Measurements from ENCODE around the gene HIC1. TPM values are rescaled to one million over a fixed set of nuclear protein-coding genes. Genes with fewer than 3 reads are reported as not detected.

HIC1 gene
- total RNA-seq, 2 experiments from 2014 or later: 35.1 TPM

- Mint-ChIP-seq H3K27me3 (peaks cover 17% of the 10 kb centered on the region), H3K27ac (peak overlapping the region; percentile 16), H3K4me1 (ENCODE audit: low read depth) (peaks cover 29% of the 10 kb centered on the region), H3K4me3 (peak overlapping the region; percentile 69), H3K9me3 (no peaks in the 10 kb centered on the region), H3K36me3 (ENCODE audit: low read depth) (peaks cover 2% of the 10 kb centered on the region)
- CTCF ChIA-PET: interaction anchor here (1.0 kb wide), 1 partner anchor 195 kb away, joined by 4 read pairs; no protein-coding TSS in a partner anchor
- peak; percentile 88 for DNase-seq
- intact Hi-C loops (cut with micrococcal nuclease): loop anchor here (5.0 kb wide), 1 partner anchor 193 kb away; no protein-coding TSS in a partner anchor
- POLR2A ChIA-PET: interaction anchor here (0.6 to 2.1 kb wide), 4 partner anchors 49 to 232 kb away, joined by 3 to 8 read pairs (median 4); no protein-coding TSS in a partner anchor
- TF ChIP-seq CTCF (IDR thresholded peaks at IDR 0.05): no peak
- peak; percentile 38 for ATAC-seq
Measured at GRCh38 chr17:2049333-2050299, 5.3 kb upstream of the HIC1 start.

DNA sequence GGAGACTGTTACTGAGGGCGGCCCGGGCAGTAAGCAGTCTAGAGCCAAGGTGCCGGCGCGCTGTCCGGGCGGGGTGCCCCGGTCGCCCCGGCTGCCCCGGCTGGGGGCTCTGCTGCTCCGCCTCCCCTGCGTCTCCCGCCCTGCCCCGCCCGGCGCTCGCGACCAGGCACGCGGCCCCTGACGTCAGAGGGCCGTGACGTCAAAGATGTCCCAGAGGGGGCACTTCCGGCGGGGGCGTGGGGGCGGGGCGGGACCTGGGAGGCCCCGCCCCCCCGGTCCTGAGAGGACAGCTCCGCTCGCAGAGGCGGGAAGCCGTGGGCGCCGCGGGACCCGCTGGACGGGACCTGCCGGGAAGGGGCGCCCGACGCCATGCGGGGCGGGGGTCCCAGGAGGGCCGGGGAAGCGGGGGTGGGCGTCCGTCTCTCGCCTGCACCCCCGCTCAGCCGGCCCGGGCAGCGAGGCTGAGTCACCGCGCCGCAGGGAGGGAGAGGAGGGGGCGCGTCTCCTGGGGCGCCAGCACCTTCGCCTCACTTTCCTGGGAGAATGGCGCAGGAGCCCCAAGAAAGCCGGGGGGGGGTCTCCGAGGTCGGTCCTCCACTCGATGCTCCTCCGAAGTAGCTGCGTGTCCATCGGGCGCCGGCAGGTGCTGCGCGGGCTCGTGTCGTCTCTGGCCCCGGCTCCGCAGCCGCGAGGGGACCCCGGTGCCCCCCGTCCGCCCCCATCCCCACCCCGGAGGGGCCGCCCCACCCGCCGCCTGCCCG, 4.4 kb upstream of the HIC1 start:
- intact Hi-C loops (cut with micrococcal nuclease): loop anchor here (5.0 kb wide), 1 partner anchor 192 kb away; no protein-coding TSS in a partner anchor
- POLR2A ChIA-PET: interaction anchor here (0.6 to 2.1 kb wide), 4 partner anchors 48 to 213 kb away, joined by 3 to 8 read pairs (median 4); no protein-coding TSS in a partner anchor
- no peak overlapping the region for H3K27ac Mint-ChIP-seq
- TF ChIP-seq CTCF (IDR thresholded peaks at IDR 0.05): no peak
- CTCF ChIA-PET: interaction anchor here (1.8 kb wide), 2 partner anchors 194 to 203 kb away, joined by 8 read pairs; no protein-coding TSS in a partner anchor
- peaks cover 17% of the 10 kb centered on the region for H3K27me3 Mint-ChIP-seq
- peaks cover 27% of the 10 kb centered on the region for H3K4me1 Mint-ChIP-seq (ENCODE audit: low read depth)
- H3K36me3 Mint-ChIP-seq (ENCODE audit: low read depth): no peaks in the 10 kb centered on the region
- H3K4me3 Mint-ChIP-seq: peak overlapping the region; percentile 43
- ATAC-seq (peak; percentile 8), DNase-seq (peak; percentile 79)
- no peaks in the 10 kb centered on the region for H3K9me3 Mint-ChIP-seq

DNA sequence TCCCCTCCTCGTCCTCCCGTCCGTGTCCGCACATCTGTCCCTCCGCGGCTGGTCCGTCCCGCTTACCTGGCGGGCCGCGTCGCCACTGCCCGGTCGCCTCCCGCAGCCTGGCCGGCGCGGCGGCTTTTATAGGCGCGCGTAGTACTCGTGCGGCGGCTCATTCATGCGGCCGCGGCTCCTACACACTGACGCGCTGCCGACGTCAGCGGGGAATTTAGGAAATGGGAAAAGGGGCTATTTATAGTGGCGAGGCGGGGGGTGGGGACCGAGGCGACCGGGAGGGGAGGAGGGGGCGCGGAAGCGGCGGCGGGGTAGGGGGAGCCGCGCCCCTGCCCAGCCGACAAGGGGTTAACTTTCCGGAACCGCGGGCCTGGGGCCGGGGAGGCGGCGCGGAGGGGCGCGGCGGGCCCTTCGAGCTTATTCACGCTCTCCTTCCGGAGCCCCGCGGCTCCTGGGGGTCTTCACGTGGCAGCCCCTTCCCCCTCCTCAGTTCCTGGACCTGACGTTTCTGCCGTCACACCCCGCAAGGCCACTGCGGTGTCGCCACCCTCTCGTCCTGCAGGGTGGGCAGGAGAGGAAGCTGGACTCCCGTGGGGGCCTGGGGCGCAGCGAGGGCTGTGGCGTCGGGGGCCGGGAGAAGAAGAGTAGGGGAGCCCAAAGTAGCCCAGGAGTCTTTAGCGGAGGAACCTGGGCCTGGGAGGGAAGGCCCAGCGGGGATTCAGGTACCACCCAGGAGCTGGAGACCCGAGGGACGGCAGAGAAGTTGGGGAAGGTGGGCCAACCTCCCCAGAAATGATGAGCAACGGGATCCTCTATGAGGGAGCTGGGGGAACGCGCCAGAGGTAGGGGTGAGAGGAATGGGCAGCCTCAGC, 3.6 kb upstream of the HIC1 start:
- no peaks in the 10 kb centered on the region for H3K9me3 Mint-ChIP-seq
- CTCF ChIA-PET: interaction anchor here (0.8 to 1.8 kb wide), 4 partner anchors 193 to 335 kb away, joined by 3 to 8 read pairs (median 6); no protein-coding TSS in a partner anchor
- H3K27me3 Mint-ChIP-seq: peaks cover 17% of the 10 kb centered on the region
- POLR2A ChIA-PET: interaction anchor here (0.7 to 2.1 kb wide), 4 partner anchors 126 to 263 kb away, joined by 3 to 8 read pairs (median 4); partner anchors contain the start of gene SMG6
- intact Hi-C loops (cut with micrococcal nuclease): loop anchor here (5.0 kb wide), 1 partner anchor 191 kb away; no protein-coding TSS in a partner anchor
- ATAC-seq: no peak
- TF ChIP-seq CTCF (IDR thresholded peaks at IDR 0.05): no peak
- DNase-seq: peak; percentile 40
- H3K36me3 Mint-ChIP-seq (ENCODE audit: low read depth): peaks cover 2% of the 10 kb centered on the region
- peak overlapping the region; percentile 43 for H3K4me3 Mint-ChIP-seq
- H3K27ac Mint-ChIP-seq: no peak overlapping the region
- H3K4me1 Mint-ChIP-seq (ENCODE audit: low read depth): peaks cover 27% of the 10 kb centered on the region

DNA sequence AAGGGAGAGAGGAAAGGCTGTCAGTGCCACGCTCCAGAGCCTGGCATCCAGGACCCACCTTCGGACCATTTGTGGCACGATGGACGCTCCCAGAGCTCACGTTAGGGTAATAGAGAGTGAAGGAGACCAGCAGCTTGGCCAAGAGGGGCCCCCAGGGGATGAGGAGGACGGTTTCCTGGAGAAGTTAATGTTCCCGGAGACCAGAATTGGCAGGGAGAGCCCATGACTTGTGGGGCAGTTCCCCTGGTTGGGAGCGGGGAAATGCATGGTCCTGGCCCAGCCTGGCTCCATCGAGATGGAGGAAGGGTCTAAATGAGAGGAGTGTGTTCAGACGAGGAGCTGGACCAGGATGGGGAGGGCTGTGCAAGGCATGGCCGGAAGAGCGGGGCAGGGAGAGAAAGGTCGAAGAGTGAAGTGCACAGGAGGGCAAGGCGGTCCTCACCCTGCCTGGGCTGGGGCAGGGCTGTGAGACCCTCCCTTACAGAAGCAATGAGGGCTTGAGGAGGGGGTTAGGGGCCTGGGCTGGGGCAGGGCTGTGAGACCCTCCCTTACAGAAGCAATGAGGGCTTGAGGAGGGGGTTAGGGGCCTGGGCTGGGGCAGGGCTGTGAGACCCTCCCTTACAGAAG, 2.9 kb upstream of the HIC1 start:
- Mint-ChIP-seq H3K4me1 (ENCODE audit: low read depth) (peaks cover 27% of the 10 kb centered on the region), H3K36me3 (ENCODE audit: low read depth) (peaks cover 6% of the 10 kb centered on the region), H3K9me3 (no peaks in the 10 kb centered on the region), H3K4me3 (peak overlapping the region; percentile 38), H3K27ac (no peak overlapping the region), H3K27me3 (peaks cover 17% of the 10 kb centered on the region)
- no peak for TF ChIP-seq CTCF (IDR thresholded peaks at IDR 0.05)
- CTCF ChIA-PET: interaction anchor here (0.8 to 1.8 kb wide), 4 partner anchors 193 to 335 kb away, joined by 3 to 8 read pairs (median 6); no protein-coding TSS in a partner anchor
- DNase-seq (no peak), ATAC-seq (no peak)
- intact Hi-C loops (cut with micrococcal nuclease): loop anchor here (5.0 kb wide), 1 partner anchor 190 kb away; no protein-coding TSS in a partner anchor
- POLR2A ChIA-PET: interaction anchor here (0.8 to 2.1 kb wide), 3 partner anchors 211 to 263 kb away, joined by 3 to 8 read pairs (median 4); partner anchors contain the start of gene SMG6
